Neural progenitor cell (in vitro differentiated cells): Measurements from ENCODE around the gene ZNF469.

ENCODE experiments used
- CTCF ChIP-seq: fragments of 200-600 bp; sonication (generic); IDR thresholded peaks from 2 replicates; pipeline ENCODE4 v1.5.1; 2017; ENCODE audit warnings: antibody characterized with exemption, mild to moderate bottlenecking
- EZH2 ChIP-seq: fragments of 200-600 bp; sonication (generic); IDR thresholded peaks from 2 replicates; pipeline ENCODE4 v1.6.1; 2017; ENCODE audit warnings: antibody characterized with exemption, mild to moderate bottlenecking, moderate library complexity
- EZH2phosphoT487 ChIP-seq: fragments of 200-600 bp; sonication (generic); IDR thresholded peaks from 2 replicates; pipeline ENCODE4 v1.6.1; 2017; ENCODE audit warnings: antibody characterized with exemption

GRCh38 chr16:88428616-88429386 lies 46.0 kb downstream of the ZNF469 start:
- TF ChIP-seq EZH2 (no peak), CTCF (peak; percentile 22), EZH2phosphoT487 (no peak)
